ENCODE measurements around the gene FAM180B. TPM values are rescaled to one million over a fixed set of nuclear protein-coding genes. Genes with fewer than 3 reads are reported as not detected.

Gene FAM180B
- total and polyA plus RNA-seq, 4 donors: not detected

DNA sequence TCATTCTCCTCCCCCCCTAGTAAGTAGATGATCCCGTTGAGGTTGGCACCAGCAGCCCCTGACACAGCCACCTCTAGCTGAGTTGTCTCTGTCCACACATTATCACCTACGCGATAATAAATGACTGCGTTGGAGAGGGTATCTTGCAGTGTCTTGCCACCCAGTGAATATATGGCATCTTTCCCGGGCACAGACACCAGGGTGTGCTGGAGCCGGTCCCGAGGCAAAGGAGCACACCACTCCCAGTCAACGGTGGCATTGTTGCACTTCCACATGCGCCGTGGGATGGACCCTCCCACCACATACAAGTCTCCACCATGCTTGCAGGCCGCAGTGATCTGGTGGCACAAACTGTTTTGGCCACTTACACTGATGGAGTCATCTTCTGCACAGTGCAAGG lies 13.2 kb upstream of the FAM180B start:
- H3K4me1 ChIP-seq (ENCODE audit: control insufficient read depth in 4 of 4, insufficient read depth in 4 of 4, low read length in 3 of 4): peaks cover 6 to 44% (median 37%) of the 10 kb centered on the region in 4 donors
- H3K4me3 ChIP-seq (ENCODE audit: low read depth in 1 of 3, low read length in 3 of 3): no peak overlapping the region
- no peaks in the 10 kb centered on the region for H3K9me3 ChIP-seq (ENCODE audit: control insufficient read depth in 4 of 4, low read length in 3 of 4)
- no peak for DNase-seq (ENCODE audit: low spot score)
- peaks cover 0 to 15% (median 4%) of the 10 kb centered on the region in 4 donors for H3K36me3 ChIP-seq (ENCODE audit: control insufficient read depth in 4 of 4, insufficient read depth in 3 of 4, low read depth in 1 of 4, low read length in 3 of 4)
- no peak overlapping the region for H3K27ac ChIP-seq (ENCODE audit: low read depth in 1 of 2, low read length in 2 of 2)
- whole genome bisulfite sequencing: 49% methylated on average over 11 of the region's 11 CpGs
- H3K27me3 ChIP-seq (ENCODE audit: control insufficient read depth in 4 of 4, insufficient read depth in 4 of 4, low read length in 3 of 4): no peaks in the 10 kb centered on the region
- no peak for TF ChIP-seq RAD21 (IDR thresholded peaks at IDR 0.05)
- TF ChIP-seq, protein P1, sequence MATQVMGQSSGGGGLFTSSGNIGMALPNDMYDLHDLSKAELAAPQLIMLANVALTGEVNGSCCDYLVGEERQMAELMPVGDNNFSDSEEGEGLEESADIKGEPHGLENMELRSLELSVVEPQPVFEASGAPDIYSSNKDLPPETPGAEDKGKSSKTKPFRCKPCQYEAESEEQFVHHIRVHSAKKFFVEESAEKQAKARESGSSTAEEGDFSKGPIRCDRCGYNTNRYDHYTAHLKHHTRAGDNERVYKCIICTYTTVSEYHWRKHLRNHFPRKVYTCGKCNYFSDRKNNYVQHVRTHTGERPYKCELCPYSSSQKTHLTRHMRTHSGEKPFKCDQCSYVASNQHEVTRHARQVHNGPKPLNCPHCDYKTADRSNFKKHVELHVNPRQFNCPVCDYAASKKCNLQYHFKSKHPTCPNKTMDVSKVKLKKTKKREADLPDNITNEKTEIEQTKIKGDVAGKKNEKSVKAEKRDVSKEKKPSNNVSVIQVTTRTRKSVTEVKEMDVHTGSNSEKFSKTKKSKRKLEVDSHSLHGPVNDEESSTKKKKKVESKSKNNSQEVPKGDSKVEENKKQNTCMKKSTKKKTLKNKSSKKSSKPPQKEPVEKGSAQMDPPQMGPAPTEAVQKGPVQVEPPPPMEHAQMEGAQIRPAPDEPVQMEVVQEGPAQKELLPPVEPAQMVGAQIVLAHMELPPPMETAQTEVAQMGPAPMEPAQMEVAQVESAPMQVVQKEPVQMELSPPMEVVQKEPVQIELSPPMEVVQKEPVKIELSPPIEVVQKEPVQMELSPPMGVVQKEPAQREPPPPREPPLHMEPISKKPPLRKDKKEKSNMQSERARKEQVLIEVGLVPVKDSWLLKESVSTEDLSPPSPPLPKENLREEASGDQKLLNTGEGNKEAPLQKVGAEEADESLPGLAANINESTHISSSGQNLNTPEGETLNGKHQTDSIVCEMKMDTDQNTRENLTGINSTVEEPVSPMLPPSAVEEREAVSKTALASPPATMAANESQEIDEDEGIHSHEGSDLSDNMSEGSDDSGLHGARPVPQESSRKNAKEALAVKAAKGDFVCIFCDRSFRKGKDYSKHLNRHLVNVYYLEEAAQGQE (IDR thresholded peaks at IDR 0.05): no peak
- no peak for TF ChIP-seq EGR1 (IDR thresholded peaks at IDR 0.05; ENCODE audit: low read depth in 2 of 2)
- TF ChIP-seq HNF4G (IDR thresholded peaks at IDR 0.05): no peak
- TF ChIP-seq RXRA (IDR thresholded peaks at IDR 0.05): no peak
- no peak for TF ChIP-seq FOXA1 (IDR thresholded peaks at IDR 0.05)
- TF ChIP-seq GABPA (IDR thresholded peaks at IDR 0.05 in 1 of 2, conservative IDR thresholded peaks at IDR 0.05 in 1 of 2): no peak
- TF ChIP-seq, protein P2, sequence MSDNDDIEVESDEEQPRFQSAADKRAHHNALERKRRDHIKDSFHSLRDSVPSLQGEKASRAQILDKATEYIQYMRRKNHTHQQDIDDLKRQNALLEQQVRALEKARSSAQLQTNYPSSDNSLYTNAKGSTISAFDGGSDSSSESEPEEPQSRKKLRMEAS (IDR thresholded peaks at IDR 0.05): no peak
- H3K9ac ChIP-seq (ENCODE audit: low read depth in 1 of 2, low read length in 2 of 2): no peak overlapping the region

DNA sequence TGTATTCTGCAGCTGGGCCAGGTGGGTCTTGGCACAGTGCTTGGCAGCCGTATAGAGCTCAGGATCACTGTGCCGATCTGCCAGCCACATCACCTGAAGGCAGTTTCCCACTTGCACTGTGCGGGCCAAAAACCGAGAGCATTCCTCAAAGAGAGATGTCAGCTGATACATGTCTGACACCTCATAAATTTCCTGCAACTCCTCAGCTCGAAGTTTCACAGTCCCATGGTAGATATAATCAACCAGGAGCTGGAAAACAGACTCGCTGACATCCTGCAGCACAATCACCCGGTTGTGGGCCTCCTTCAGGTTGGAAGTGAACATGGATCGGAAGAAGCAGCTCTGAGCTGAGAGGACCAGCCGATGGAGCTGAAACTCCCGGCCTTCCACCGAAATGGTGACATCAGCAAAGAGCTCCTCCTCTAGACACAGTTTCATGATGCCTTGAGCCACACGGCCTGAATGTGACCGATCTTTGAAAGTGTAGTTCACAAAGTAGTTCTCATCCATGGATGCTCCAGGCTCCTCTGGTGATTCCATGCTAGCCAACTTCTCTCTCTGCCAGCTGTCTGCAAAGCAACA lies 8.9 kb upstream of the FAM180B start:
- H3K9ac ChIP-seq (ENCODE audit: low read depth in 1 of 2, low read length in 2 of 2): peak overlapping the region in 1 of 2 donors; percentile 42
- no peaks in the 10 kb centered on the region for H3K9me3 ChIP-seq (ENCODE audit: control insufficient read depth in 4 of 4, low read length in 3 of 4)
- H3K36me3 ChIP-seq (ENCODE audit: control insufficient read depth in 4 of 4, insufficient read depth in 3 of 4, low read depth in 1 of 4, low read length in 3 of 4): peaks cover 1 to 23% (median 17%) of the 10 kb centered on the region in 4 donors
- peaks cover 8 to 46% (median 40%) of the 10 kb centered on the region in 4 donors for H3K4me1 ChIP-seq (ENCODE audit: control insufficient read depth in 4 of 4, insufficient read depth in 4 of 4, low read length in 3 of 4)
- 89% methylated on average over 13 of the region's 13 CpGs for WGBS
- H3K4me3 ChIP-seq (ENCODE audit: low read depth in 1 of 3, low read length in 3 of 3): peak overlapping the region in 1 of 3 donors; percentile 90
- no peak overlapping the region for H3K27ac ChIP-seq (ENCODE audit: low read depth in 1 of 2, low read length in 2 of 2)
- H3K27me3 ChIP-seq (ENCODE audit: control insufficient read depth in 4 of 4, insufficient read depth in 4 of 4, low read length in 3 of 4): no peaks in the 10 kb centered on the region
- no peak for DNase-seq (ENCODE audit: low spot score)
- TF ChIP-seq HNF4A (conservative IDR thresholded peaks at IDR 0.05) (no peak), FOXA2 (IDR thresholded peaks at IDR 0.05) (no peak), RXRA (IDR thresholded peaks at IDR 0.05) (no peak), HNF4G (IDR thresholded peaks at IDR 0.05) (no peak), EGR1 (IDR thresholded peaks at IDR 0.05; ENCODE audit: low read depth in 2 of 2) (no peak), TAF1 (conservative IDR thresholded peaks at IDR 0.05) (no peak), GABPA (IDR thresholded peaks at IDR 0.05 in 1 of 2, conservative IDR thresholded peaks at IDR 0.05 in 1 of 2) (no peak), FOXA1 (IDR thresholded peaks at IDR 0.05) (no peak), JUND (IDR thresholded peaks at IDR 0.05) (no peak), YY1 (IDR thresholded peaks at IDR 0.05) (no peak), RAD21 (IDR thresholded peaks at IDR 0.05) (no peak), NR2F2 (IDR thresholded peaks at IDR 0.05) (no peak)
- TF ChIP-seq, protein P1 (IDR thresholded peaks at IDR 0.05): no peak
- TF ChIP-seq, protein P2 (IDR thresholded peaks at IDR 0.05): no peak
- TF ChIP-seq, protein P3, sequence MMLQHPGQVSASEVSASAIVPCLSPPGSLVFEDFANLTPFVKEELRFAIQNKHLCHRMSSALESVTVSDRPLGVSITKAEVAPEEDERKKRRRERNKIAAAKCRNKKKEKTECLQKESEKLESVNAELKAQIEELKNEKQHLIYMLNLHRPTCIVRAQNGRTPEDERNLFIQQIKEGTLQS (IDR thresholded peaks at IDR 0.05): no peak
- TF ChIP-seq, protein P4, sequence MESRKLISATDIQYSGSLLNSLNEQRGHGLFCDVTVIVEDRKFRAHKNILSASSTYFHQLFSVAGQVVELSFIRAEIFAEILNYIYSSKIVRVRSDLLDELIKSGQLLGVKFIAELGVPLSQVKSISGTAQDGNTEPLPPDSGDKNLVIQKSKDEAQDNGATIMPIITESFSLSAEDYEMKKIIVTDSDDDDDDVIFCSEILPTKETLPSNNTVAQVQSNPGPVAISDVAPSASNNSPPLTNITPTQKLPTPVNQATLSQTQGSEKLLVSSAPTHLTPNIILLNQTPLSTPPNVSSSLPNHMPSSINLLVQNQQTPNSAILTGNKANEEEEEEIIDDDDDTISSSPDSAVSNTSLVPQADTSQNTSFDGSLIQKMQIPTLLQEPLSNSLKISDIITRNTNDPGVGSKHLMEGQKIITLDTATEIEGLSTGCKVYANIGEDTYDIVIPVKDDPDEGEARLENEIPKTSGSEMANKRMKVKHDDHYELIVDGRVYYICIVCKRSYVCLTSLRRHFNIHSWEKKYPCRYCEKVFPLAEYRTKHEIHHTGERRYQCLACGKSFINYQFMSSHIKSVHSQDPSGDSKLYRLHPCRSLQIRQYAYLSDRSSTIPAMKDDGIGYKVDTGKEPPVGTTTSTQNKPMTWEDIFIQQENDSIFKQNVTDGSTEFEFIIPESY (IDR thresholded peaks at IDR 0.05): no peak
- TF ChIP-seq, protein P5, sequence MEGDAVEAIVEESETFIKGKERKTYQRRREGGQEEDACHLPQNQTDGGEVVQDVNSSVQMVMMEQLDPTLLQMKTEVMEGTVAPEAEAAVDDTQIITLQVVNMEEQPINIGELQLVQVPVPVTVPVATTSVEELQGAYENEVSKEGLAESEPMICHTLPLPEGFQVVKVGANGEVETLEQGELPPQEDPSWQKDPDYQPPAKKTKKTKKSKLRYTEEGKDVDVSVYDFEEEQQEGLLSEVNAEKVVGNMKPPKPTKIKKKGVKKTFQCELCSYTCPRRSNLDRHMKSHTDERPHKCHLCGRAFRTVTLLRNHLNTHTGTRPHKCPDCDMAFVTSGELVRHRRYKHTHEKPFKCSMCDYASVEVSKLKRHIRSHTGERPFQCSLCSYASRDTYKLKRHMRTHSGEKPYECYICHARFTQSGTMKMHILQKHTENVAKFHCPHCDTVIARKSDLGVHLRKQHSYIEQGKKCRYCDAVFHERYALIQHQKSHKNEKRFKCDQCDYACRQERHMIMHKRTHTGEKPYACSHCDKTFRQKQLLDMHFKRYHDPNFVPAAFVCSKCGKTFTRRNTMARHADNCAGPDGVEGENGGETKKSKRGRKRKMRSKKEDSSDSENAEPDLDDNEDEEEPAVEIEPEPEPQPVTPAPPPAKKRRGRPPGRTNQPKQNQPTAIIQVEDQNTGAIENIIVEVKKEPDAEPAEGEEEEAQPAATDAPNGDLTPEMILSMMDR (IDR thresholded peaks at IDR 0.05; ENCODE audit: low read depth, low read length, missing input control): no peak
